Pancreas (tissue), 10 donors: ENCODE measurements around the gene TFB1M. TPM values are rescaled to one million over a fixed set of nuclear protein-coding genes. Genes with fewer than 3 reads are reported as not detected.

Experiments used
- ATAC-seq, 4 donors: fragments of 200-7000 bp; cut with Tn5 transposase; one replicate each; pipeline versions ENCODE4 v1.8.0 to v1.9.1; 2020; ENCODE audit warnings: mild to moderate bottlenecking in 4 of 4, moderate library complexity in 4 of 4
- DNase-seq, 6 donors: peaks; one replicate each; pipeline ENCODE4 v3.0.0-alpha.2; 2020
- FAIRE-seq: peaks from 2 replicates; lab custom pipeline; 2012; peaks lifted over from hg19 to GRCh38; lab: Jason Lieb, UNC
- H3K27ac ChIP-seq, 4 donors: fragments of 200-600 bp; sonication (generic); 1 replicate in 3 of 4; 2 replicates in 1 of 4; pipeline versions ENCODE4 v1.5.0 to v1.8.0; 2020
- H3K27me3 ChIP-seq, 4 donors: fragments of 200-600 bp; one replicate each; pipeline ENCODE4 v1.8.0; 2021
- H3K36me3 ChIP-seq, 3 donors: fragments of 200-600 bp; sonication (generic) in 1 of 3; one replicate each; pipeline versions ENCODE4 v1.5.0 to v1.8.0; 2020 to 2021
- H3K4me1 ChIP-seq, 3 donors: fragments of 200-600 bp; one replicate each; pipeline ENCODE4 v1.8.0; 2021
- H3K4me3 ChIP-seq, 4 donors: fragments of 200-600 bp; sonication (generic) in 2 of 4; one replicate each; pipeline versions ENCODE4 v1.5.0 to v1.8.0; 2020 to 2021
- H3K9me3 ChIP-seq, 4 donors: fragments of 200-600 bp; one replicate each; pipeline ENCODE4 v1.8.0; 2021
- CTCF ChIP-seq, 4 donors: fragments of 200-600 bp; sonication (generic) in 3 of 4; IDR thresholded peaks; one replicate each; pipeline versions ENCODE4 v1.5.0 to v1.8.0; 2021; ENCODE audit warnings: antibody characterized with exemption in 4 of 4
- WGBS, 2 donors: extraction: QIAGEN DNeasy Blood & Tissue Kit; methylation state at CpG; one replicate each; pipeline ENCODE4 v1.1.7; 2013; 5-methylcytosine and 5-hydroxymethylcytosine counted together
- intact Hi-C, 3 donors: fragments of 100-400 bp; cut with DNase I; formaldehyde crosslinking; loops; one replicate each; pipeline versions ENCODE4 v1.11.1 to v1.14.2; 2022
- polyA plus RNA-seq, 2 donors: library from polyadenylated mRNA; stranded (reverse); fragments of 200-250 nt; gene quantifications; one replicate each; pipeline ENCODE4 v1.2.3, GENCODE V29; 2013
- total RNA-seq, 6 donors: library from RNA; stranded (reverse); fragmentation: NEBNext Ultra II Directional in 4 of 6; extraction: Animal tissue kit (Norgen Biotek cat#: 25700) in 4 of 6; gene quantifications; one replicate each; pipeline versions ENCODE4 v1.2.1 to v1.2.4, GENCODE V29; 2021 to 2023
- donor health status: healthy with polysubstance abuse.
- donor health status: DM: no; HTN: no; CAD: no; lungs with moderate emphysema.
- donor health status: DM: no; HTN: no; CAD: no.
- donor health status: control.
- donor health status: control.
- donor health status: Bipolar disorder and iron deficiency.
- donor health status: DM: yes; HTN: yes; CAD: no.
- donor health status: DM: no; HTN: no; CAD: no.
- donor health status: DM: no; HTN: no; CAD: no.
- donor health status: DM: yes; HTN: yes; CAD: no.

TFB1M gene
- total and polyA plus RNA-seq, 8 donors: 7.6 to 16.3 (median 9.2) TPM

- no peak for ATAC-seq
Observed at GRCh38 chr6:155275808-155276480, 38.3 kb downstream of the TFB1M start.

GRCh38 chr6:155274533-155274932 is 39.8 kb downstream of the TFB1M start:
- peaks cover 0 to 3% (median 0%) of the 10 kb centered on the region in 3 donors for H3K4me1 ChIP-seq
- no peaks in the 10 kb centered on the region for H3K9me3 ChIP-seq
- H3K4me3 ChIP-seq: no peak overlapping the region
- 92 to 98% methylated on average over 1 of the region's 1 CpG for WGBS, 2 donors
- intact Hi-C loops: no loop called here
- H3K36me3 ChIP-seq: no peaks in the 10 kb centered on the region
- no peak for TF ChIP-seq CTCF (IDR thresholded peaks at IDR 0.05)
- no peaks in the 10 kb centered on the region for H3K27me3 ChIP-seq
- FAIRE-seq (no peak), ATAC-seq (peak in 1 of 4 donors; percentile 62), DNase-seq (no peak)
- no peak overlapping the region for H3K27ac ChIP-seq

More at GRCh38 chr6:155275808-155276480, 38.3 kb downstream of the TFB1M start:
- H3K9me3 ChIP-seq: no peaks in the 10 kb centered on the region
- TF ChIP-seq CTCF (IDR thresholded peaks at IDR 0.05): no peak
- intact Hi-C loops: no loop called here
- 75 to 76% methylated on average over 10 of the region's 10 CpGs for WGBS, 2 donors
- FAIRE-seq (no peak), DNase-seq (no peak)
- no peaks in the 10 kb centered on the region for H3K36me3 ChIP-seq
- peaks cover 0 to 2% (median 0%) of the 10 kb centered on the region in 3 donors for H3K4me1 ChIP-seq
- H3K27me3 ChIP-seq: no peaks in the 10 kb centered on the region
- H3K27ac ChIP-seq: no peak overlapping the region
- no peak overlapping the region for H3K4me3 ChIP-seq

GRCh38 chr6:155274106-155274505 is 40.2 kb downstream of the TFB1M start:
- FAIRE-seq (no peak), DNase-seq (no peak), ATAC-seq (no peak)
- WGBS, 2 donors: 46 to 70% methylated on average over 2 of the region's 2 CpGs
- no peaks in the 10 kb centered on the region for H3K36me3 ChIP-seq
- peaks cover 0 to 3% (median 0%) of the 10 kb centered on the region in 3 donors for H3K4me1 ChIP-seq
- no peaks in the 10 kb centered on the region for H3K27me3 ChIP-seq
- H3K4me3 ChIP-seq: no peak overlapping the region
- no peaks in the 10 kb centered on the region for H3K9me3 ChIP-seq
- H3K27ac ChIP-seq: no peak overlapping the region
- TF ChIP-seq CTCF (IDR thresholded peaks at IDR 0.05): no peak
- intact Hi-C loops: no loop called here

- 60% methylated on average over 3 of the region's 3 CpGs for WGBS, 2 donors
- ATAC-seq (peak in 3 of 4 donors; percentile 14 to 66 (median 61)), DNase-seq (no peak), FAIRE-seq (no peak)
- Histone ChIP-seq H3K4me3 (no peak overlapping the region), H3K27ac (no peak overlapping the region), H3K27me3 (no peaks in the 10 kb centered on the region), H3K36me3 (no peaks in the 10 kb centered on the region), H3K9me3 (no peaks in the 10 kb centered on the region), H3K4me1 (peaks cover 0 to 3% (median 0%) of the 10 kb centered on the region in 3 donors)
- intact Hi-C loops: no loop called here
- TF ChIP-seq CTCF (IDR thresholded peaks at IDR 0.05): no peak
Observed at GRCh38 chr6:155273431-155273830, 40.9 kb downstream of the TFB1M start.
